Measurements from ENCODE around the gene DISC1. TPM values are rescaled to one million over a fixed set of nuclear protein-coding genes. Genes with fewer than 3 reads are reported as not detected.
"Not testable (repeated sequence)": the region's sequence is repeated elsewhere in the genome, so short reads cannot be mapped to it uniquely, and the experiment has no call there.

DISC1 gene
- polyA plus RNA-seq, 1 of the 3 experiments (the other 2 are of a cell fraction), result 1.7 TPM

- ChIA-PET CTCF (no interaction called here), POLR2A (no interaction called here)
- no peak for TF ChIP-seq IRF3 (IDR thresholded peaks at IDR 0.05; ENCODE audit: low read depth, low read length)
- TF ChIP-seq EP300 (IDR thresholded peaks at IDR 0.05; ENCODE audit: borderline replicate concordance in 1 of 2, low read depth in 1 of 2, low read length in 1 of 2), result no peak
- peak; percentile 20; the same call in 1 of the 2 replicates for TF ChIP-seq PBX3 (IDR thresholded peaks at IDR 0.05)
- TF ChIP-seq FOSL2 (IDR thresholded peaks at IDR 0.05; ENCODE audit: borderline replicate concordance, low read depth), result peak; percentile 78
- peak; percentile 78 for TF ChIP-seq TCF12 (IDR thresholded peaks at IDR 0.05)
- peak; percentile 73 for TF ChIP-seq JUND (IDR thresholded peaks at IDR 0.05)
- TF ChIP-seq, protein P1, sequence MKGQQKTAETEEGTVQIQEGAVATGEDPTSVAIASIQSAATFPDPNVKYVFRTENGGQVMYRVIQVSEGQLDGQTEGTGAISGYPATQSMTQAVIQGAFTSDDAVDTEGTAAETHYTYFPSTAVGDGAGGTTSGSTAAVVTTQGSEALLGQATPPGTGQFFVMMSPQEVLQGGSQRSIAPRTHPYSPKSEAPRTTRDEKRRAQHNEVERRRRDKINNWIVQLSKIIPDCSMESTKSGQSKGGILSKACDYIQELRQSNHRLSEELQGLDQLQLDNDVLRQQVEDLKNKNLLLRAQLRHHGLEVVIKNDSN (IDR thresholded peaks at IDR 0.05; ENCODE audit: borderline replicate concordance, low read depth), result no peak
- no peak for TF ChIP-seq NFIC (IDR thresholded peaks at IDR 0.05; ENCODE audit: borderline replicate concordance)
- TF ChIP-seq SIN3A (IDR thresholded peaks at IDR 0.05; ENCODE audit: borderline replicate concordance, low read depth, low read length), result no peak
- H3K4me3 ChIP-seq (ENCODE audit: low read depth in 2 of 2, low read length in 1 of 2), result no peak overlapping the region
- no peak overlapping the region for H2AFZ ChIP-seq (ENCODE audit: low read depth)
- H3K4me2 ChIP-seq, result peak overlapping the region; percentile 46; the same call in 1 of the 2 replicates
- no peaks in the 10 kb centered on the region for H3K9me3 ChIP-seq
- no peaks in the 10 kb centered on the region for H3K36me3 ChIP-seq (replicated peaks in 1 of 2; ENCODE audit: control insufficient read depth in 1 of 2, insufficient read depth in 2 of 2, low read length in 1 of 2)
- DNase-seq, result no peak
- H3K79me2 ChIP-seq (ENCODE audit: insufficient read depth), result 0 out of 2 replicates have a peak, but pooled peaks cover 4% of the 10 kb centered on the region
- WGBS (ENCODE audit: low lambda C conversion rate), result 35% methylated on average over 4 of the region's 4 CpGs
- H3K27ac ChIP-seq (ENCODE audit: low read depth in 2 of 2, low read length in 1 of 2), result no peak overlapping the region
- no peaks in the 10 kb centered on the region for H4K20me1 ChIP-seq (ENCODE audit: insufficient read depth)
- no peaks in the 10 kb centered on the region for H3K9me2 ChIP-seq
- H3K4me1 ChIP-seq (ENCODE audit: control insufficient read depth in 1 of 2, insufficient read depth in 2 of 2, low read depth in 1 of 2, low read length in 1 of 2), result peaks cover 0 to 15% of the 10 kb centered on the region in 2 experiments; a peak in 1 of 4 replicates
- no peak overlapping the region for H3K9ac ChIP-seq
- H3F3A ChIP-seq (replicated peaks; ENCODE audit: insufficient read depth), result peaks cover 3% of the 10 kb centered on the region
- H3K27me3 ChIP-seq (ENCODE audit: insufficient read depth), result no peaks in the 10 kb centered on the region
Measured at GRCh38 chr1:231636157-231636556, 9.6 kb downstream of the DISC1 start.

GRCh38 chr1:231636922-231637321, 10.3 kb downstream of the DISC1 start:
- H3K27me3 ChIP-seq (ENCODE audit: insufficient read depth); H3K79me2 ChIP-seq (ENCODE audit: insufficient read depth); H3K36me3 ChIP-seq (replicated peaks in 1 of 2; ENCODE audit: control insufficient read depth in 1 of 2, insufficient read depth in 2 of 2, low read length in 1 of 2); H3K4me3 ChIP-seq (ENCODE audit: low read depth in 2 of 2, low read length in 1 of 2); DNase-seq; H2AFZ ChIP-seq (ENCODE audit: low read depth); H3K9me3 ChIP-seq; H4K20me1 ChIP-seq (ENCODE audit: insufficient read depth); CTCF ChIA-PET; H3K9ac ChIP-seq; H3F3A ChIP-seq (replicated peaks; ENCODE audit: insufficient read depth); H3K9me2 ChIP-seq; H3K27ac ChIP-seq (ENCODE audit: low read depth in 2 of 2, low read length in 1 of 2); POLR2A ChIA-PET; H3K4me2 ChIP-seq: not testable (repeated sequence)
- H3K4me1 ChIP-seq (ENCODE audit: control insufficient read depth in 1 of 2, insufficient read depth in 2 of 2, low read depth in 1 of 2, low read length in 1 of 2), result peaks cover 0 to 15% of the 10 kb centered on the region in 2 experiments; a peak in 1 of 4 replicates
- WGBS (ENCODE audit: low lambda C conversion rate), result 95% methylated on average over 2 of the region's 2 CpGs

All from SK-N-SH (cell line).